Measurements from ENCODE around the gene FMO5. TPM values are rescaled to one million over a fixed set of nuclear protein-coding genes. Genes with fewer than 3 reads are reported as not detected.

FMO5 gene, protein sequence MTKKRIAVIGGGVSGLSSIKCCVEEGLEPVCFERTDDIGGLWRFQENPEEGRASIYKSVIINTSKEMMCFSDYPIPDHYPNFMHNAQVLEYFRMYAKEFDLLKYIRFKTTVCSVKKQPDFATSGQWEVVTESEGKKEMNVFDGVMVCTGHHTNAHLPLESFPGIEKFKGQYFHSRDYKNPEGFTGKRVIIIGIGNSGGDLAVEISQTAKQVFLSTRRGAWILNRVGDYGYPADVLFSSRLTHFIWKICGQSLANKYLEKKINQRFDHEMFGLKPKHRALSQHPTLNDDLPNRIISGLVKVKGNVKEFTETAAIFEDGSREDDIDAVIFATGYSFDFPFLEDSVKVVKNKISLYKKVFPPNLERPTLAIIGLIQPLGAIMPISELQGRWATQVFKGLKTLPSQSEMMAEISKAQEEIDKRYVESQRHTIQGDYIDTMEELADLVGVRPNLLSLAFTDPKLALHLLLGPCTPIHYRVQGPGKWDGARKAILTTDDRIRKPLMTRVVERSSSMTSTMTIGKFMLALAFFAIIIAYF
- total RNA-seq (1 to 10 TPM; 6.4 to 9.8 TPM), polyA plus RNA-seq (ENCODE audit: insufficient read depth, low read depth, low replicate concordance) (11.0 TPM)
- long read RNA-seq, donor 1, partial matches to known transcripts, result 0 of 2 reads
- long read RNA-seq, donor 1, other reads (novel, unspliced or antisense), result 0 of 2 reads
- long read RNA-seq, donor 2, partial matches to known transcripts, result 36 of 43 reads
- long read RNA-seq, donor 2, other reads (novel, unspliced or antisense), result 6 of 43 reads

- 0% methylated on average over 17 of the region's 17 CpGs for WGBS, 2 donors
- DNase-seq, result peak; percentile 87
- TF ChIP-seq, protein P1, sequence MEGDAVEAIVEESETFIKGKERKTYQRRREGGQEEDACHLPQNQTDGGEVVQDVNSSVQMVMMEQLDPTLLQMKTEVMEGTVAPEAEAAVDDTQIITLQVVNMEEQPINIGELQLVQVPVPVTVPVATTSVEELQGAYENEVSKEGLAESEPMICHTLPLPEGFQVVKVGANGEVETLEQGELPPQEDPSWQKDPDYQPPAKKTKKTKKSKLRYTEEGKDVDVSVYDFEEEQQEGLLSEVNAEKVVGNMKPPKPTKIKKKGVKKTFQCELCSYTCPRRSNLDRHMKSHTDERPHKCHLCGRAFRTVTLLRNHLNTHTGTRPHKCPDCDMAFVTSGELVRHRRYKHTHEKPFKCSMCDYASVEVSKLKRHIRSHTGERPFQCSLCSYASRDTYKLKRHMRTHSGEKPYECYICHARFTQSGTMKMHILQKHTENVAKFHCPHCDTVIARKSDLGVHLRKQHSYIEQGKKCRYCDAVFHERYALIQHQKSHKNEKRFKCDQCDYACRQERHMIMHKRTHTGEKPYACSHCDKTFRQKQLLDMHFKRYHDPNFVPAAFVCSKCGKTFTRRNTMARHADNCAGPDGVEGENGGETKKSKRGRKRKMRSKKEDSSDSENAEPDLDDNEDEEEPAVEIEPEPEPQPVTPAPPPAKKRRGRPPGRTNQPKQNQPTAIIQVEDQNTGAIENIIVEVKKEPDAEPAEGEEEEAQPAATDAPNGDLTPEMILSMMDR (IDR thresholded peaks at IDR 0.05), result peak in 1 of 3 experiments; percentile 31
- TF ChIP-seq POLR2A (IDR thresholded peaks at IDR 0.05), result no peak
- peak within 1 kb of the TSS; percentile 76 to 86 for H3K27ac ChIP-seq
- H3K36me3 ChIP-seq (ENCODE audit: low read depth, missing control alignments), result no peaks in the 10 kb centered on the region
- H3K9me3 ChIP-seq, result no peaks in the 10 kb centered on the region
- peaks cover 5% of the 10 kb centered on the region for H3K4me1 ChIP-seq
- H3K27me3 ChIP-seq, result no peaks in the 10 kb centered on the region
- peak within 1 kb of the TSS; percentile 59 to 72 for H3K4me3 ChIP-seq
- intact Hi-C loops (cut with DNase I; ENCODE audit: low total_unique reads), result loop anchor here (5.0 kb wide), 1 partner anchor 53 kb away; the partner anchor contains the start of gene PRKAB2
Measured at GRCh38 chr1:147225193-147225730, at the start of gene FMO5. Gene FMO5, minus strand, starts transcription at chr1:147225339. Its CDS starts 310 bp downstream, at chr1:147225029.

- 48 to 53% methylated on average over 6 of the region's 6 CpGs for WGBS, 2 donors
- H3K36me3 ChIP-seq (ENCODE audit: low read depth, missing control alignments), result no peaks in the 10 kb centered on the region
- no peak overlapping the region for H3K4me3 ChIP-seq
- H3K9me3 ChIP-seq, result no peaks in the 10 kb centered on the region
- intact Hi-C loops (cut with DNase I; ENCODE audit: low total_unique reads), result no loop called here
- peak; percentile 38 for DNase-seq
- TF ChIP-seq, protein P1 (IDR thresholded peaks at IDR 0.05), result peak; percentile 46 to 64 (median 54)
- no peak for TF ChIP-seq POLR2A (IDR thresholded peaks at IDR 0.05)
- H3K27ac ChIP-seq, result no peak overlapping the region
- no peaks in the 10 kb centered on the region for H3K27me3 ChIP-seq
- peaks cover 3% of the 10 kb centered on the region for H3K4me1 ChIP-seq
Measured at GRCh38 chr1:147273409-147274336, 48.5 kb upstream of the FMO5 start.

DNA sequence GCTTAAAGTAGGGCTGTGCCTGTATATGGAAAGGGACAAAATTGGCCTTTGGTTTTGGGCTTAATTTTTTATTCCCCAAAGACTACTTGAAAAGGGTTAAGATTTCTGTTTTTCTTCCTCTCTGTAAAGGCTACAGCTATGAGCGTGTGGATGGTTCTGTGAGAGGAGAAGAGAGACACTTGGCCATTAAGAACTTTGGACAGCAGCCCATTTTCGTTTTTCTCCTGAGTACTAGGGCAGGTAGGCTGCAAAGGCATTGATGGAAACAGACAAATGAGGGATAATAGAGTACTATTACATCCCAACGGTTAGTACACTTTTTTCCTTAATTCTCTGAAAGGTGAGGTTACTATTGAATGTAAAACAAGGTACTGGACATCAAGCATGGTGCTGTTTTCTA, 46.9 kb upstream of the FMO5 start:
- H3K4me1 ChIP-seq, result no peaks in the 10 kb centered on the region
- no peak for DNase-seq
- 53 to 65% methylated on average over 3 of the region's 3 CpGs for WGBS, 2 donors
- intact Hi-C loops (cut with DNase I; ENCODE audit: low total_unique reads), result no loop called here
- TF ChIP-seq, protein P1 (IDR thresholded peaks at IDR 0.05), result no peak
- TF ChIP-seq POLR2A (IDR thresholded peaks at IDR 0.05), result no peak
- no peaks in the 10 kb centered on the region for H3K9me3 ChIP-seq
- H3K4me3 ChIP-seq, result no peak overlapping the region
- no peaks in the 10 kb centered on the region for H3K36me3 ChIP-seq (ENCODE audit: low read depth, missing control alignments)
- no peak overlapping the region for H3K27ac ChIP-seq
- no peaks in the 10 kb centered on the region for H3K27me3 ChIP-seq

DNA sequence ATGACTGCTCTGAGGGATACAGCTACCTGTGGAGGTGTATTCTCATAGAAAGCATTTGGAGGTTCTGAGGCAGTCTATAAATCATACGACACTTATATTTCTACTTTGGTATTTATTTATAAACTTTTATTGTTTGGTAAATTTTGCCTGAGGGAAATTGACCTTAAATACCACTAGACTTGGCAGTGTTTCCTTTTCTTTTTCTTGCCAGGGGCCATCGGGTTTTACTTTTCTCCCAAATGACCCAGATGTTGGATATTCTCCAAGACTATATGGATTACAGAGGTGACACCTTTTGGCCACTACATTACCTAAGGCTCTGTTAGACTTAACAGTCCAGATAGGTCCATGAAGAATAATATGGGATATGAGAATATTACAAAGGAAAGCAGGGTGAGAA, 45.6 kb upstream of the FMO5 start:
- TF ChIP-seq, protein P1 (IDR thresholded peaks at IDR 0.05), result no peak
- TF ChIP-seq POLR2A (IDR thresholded peaks at IDR 0.05), result no peak
- WGBS, 2 donors, result 68 to 79% methylated on average over 2 of the region's 2 CpGs
- Histone ChIP-seq H3K9me3 (no peaks in the 10 kb centered on the region), H3K36me3 (ENCODE audit: low read depth, missing control alignments) (no peaks in the 10 kb centered on the region), H3K27me3 (no peaks in the 10 kb centered on the region), H3K27ac (no peak overlapping the region), H3K4me3 (no peak overlapping the region), H3K4me1 (no peaks in the 10 kb centered on the region)
- intact Hi-C loops (cut with DNase I; ENCODE audit: low total_unique reads), result no loop called here
- DNase-seq, result no peak

Data from testis (tissue), 5 donors.